HG03521 (cell line): ENCODE data around the gene ADAM33.

Experiments used
- ATAC-seq: cut with Tn5 transposase; IDR thresholded peaks from one replicate; pipeline ENCODE4 v1.9.1; 2021; ENCODE audit warnings: mild to moderate bottlenecking, moderate library complexity; ENCODE audit not compliant: unreplicated experiment

The ADAM33 gene

DNA sequence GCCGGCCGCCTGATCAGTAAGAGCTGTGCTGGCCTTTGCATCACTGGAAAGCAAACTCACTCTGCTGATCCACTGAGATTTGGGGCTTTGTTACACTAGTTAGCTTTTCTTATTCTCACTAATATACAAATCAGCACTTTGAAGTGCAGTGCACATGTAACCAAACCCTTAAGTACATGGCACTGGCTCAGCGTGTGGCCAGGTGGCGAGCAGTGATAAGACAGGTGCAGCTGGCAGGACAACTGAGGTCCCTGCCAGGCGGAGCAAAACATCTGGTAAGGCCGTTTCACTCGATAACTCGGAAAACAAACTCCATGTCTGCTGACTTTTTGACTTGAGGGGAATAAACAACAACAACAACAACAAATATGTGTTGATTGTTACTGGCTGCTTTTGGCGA is 29.6 kb downstream of the ADAM33 start:
- ATAC-seq, result no peak

DNA sequence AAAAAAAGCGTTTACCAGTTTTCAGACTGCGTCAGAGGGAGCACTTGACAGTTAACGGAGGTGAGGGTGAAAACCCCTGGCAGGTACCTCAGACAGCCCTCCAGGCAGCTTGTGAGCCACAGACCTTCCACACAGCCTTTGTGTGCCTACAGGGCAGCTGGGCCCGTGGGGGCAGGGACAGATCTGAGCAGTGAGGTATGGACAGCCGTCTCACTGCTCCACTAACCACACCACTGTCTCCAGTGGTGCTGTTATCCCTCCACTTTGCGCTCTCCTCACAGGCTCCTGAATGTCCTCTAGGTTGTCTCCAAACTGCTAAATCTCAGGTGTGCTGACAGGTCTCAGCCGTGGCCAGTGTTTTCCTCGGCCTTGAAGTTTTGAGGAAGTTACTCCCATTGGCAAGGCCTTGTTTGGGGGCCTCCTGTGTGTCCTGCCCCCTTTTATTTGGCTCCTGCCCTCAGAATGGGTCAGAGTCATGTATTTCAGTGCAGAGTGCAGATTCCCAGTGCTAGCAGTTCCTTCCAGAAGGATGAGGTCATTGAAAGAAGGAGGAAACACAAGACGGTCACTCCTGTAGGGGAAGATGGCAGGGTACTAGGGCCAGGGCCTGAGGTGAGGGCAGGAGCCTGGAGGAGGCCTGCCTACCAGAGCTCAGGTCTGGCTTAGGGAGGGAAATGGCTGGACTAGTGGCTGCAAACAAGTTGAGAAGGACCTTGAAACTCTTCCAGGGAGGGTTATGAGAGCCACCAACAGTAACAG is 30.4 kb downstream of the ADAM33 start:
- ATAC-seq, result no peak

DNA sequence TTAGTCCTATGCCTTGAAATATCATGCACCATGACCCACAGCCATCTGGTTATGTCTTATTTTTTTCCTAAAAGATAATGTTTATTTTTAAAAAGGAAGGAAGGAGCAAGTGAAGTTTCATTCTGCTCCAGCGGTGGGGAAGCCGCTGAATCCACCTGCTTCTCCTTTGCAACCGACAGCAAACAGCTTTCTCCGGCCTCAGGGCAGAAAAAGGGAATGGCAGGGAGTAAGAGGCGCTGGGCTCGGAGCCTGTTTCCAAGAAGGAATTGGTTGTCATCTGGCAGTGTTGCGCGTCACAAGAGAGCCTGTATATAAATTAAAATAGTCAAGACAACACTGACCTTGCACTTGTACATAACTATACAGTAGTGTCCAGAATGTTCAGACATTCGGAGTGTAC is 32.9 kb downstream of the ADAM33 start:
- ATAC-seq, result no peak

DNA sequence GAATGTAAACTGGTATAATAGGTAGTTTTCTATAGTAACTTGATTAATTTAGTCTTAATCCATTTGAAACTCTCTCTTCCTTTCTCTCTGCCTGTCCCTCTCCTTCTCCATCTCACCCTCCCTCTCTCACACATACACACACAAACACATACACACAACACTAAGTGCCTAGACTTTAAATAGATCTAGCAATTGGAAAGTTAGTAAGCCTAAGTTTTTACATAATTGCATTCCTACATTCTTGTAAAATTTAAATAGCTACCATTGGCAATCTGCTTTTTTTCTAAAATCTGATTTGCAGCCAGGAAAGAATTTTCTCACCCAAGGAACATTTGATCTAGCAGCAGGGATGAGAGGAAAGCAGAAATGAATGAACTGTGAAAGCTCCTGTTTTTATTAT is 34.3 kb downstream of the ADAM33 start:
- ATAC-seq, result no peak

DNA sequence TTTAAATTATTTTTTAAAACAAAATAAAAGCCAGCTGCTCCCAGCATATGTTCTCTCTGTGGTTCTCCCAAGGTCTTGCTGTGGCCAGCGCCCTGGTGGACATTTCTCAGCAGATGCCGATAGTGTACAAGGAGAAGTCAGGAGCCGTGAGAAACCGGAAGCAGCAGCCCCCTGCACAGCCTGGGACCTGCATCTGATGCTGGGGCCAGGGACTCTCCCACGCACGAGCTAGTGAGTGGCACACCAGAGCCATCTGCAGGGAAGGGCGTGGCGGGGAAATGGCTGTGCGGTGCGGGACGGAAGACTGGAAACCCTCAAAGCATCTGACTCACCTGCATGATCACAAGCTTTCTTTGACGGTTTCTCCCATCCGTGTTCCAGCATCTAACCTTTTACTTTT is 35.2 kb downstream of the ADAM33 start:
- ATAC-seq, result no peak

DNA sequence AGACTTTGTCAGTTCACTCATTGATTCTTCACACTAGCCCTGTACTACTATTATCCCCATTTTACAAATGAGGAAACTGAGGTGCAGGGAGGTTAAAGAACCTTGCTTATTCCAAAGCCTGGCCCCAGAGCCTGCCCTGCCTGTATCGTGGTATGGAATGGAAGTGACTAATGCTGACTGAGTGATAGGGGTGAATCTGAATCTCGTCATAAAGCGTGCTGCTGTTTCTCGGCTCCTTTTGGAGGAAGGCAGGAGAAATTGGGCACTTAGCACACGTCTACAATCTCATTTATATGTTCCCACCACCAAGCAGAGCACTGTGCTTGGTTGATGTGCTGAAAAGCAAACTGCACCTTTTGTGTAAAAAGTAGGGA is 35.8 kb downstream of the ADAM33 start:
- no peak for ATAC-seq

DNA sequence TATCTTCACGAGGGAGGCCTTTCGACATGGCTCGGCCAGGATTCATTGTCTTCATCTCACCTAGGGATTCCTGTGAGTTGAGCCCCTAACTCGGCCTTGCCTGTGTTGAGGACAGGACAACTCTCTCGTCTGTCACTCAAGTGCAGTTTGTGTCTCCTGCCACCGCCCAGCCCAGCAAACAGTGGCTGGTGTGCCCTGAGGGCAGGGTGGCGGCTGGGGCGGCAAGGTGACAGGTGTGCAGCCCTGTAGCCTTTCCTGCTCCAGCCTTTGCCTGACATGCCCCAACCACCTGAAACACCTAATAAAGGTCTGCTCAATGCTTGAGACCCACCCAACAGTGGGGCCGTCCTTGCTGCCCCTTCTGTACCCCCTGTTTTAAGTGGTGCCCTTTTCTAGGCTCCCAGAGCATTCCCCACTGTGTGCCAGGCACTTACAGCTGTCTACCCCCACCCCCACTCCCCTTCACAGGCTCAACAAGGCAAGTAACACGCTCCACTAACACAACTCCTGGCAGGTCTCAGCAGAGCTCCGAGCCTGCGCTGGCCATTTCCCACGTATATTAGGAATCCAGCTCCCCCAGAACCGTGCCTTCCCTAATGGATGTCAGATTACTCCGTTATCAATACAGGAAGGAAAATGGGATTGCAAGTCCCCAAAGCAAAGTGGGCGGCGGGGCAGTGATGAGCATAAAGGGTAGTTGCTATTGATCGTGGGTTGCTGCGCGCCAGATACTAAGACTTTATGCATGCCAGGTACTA is 36.3 kb downstream of the ADAM33 start:
- no peak for ATAC-seq

DNA sequence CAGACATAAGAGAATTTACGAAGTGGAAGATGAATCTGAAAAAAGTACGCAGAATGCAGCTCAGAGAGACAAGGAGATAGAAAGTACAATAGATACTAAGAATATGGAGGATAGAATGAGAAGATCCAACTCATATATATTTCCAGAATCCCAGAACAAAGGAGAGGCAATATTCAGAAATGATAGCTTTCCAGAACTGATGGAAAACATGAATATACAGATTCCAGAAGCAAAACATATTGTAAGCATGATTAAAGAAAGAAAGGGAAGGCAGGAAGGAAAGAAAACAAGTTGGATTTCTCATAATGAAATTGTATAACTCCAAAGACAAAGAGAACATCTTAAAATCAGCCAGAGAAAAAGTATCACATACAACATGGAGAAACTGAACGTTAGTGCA is 41.6 kb downstream of the ADAM33 start:
- no peak for ATAC-seq

DNA sequence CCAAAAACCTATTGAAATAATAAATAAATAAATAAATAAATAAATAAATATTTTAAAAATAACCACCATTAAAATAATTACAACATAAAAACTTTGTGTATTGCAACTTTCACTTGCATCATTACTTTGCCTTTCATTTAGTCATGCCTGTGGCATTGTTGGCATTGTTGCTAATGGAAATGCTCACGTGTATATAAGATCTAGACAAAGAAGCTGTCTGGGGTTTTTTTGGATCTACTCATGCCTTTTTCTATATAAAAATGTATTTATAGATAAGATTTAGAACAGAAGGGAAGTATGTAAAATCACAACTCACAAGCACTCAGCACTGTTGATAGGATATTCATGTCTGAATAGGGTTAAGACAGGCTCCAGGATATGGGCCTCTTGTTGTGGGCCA is 46.5 kb downstream of the ADAM33 start:
- ATAC-seq, result no peak

DNA sequence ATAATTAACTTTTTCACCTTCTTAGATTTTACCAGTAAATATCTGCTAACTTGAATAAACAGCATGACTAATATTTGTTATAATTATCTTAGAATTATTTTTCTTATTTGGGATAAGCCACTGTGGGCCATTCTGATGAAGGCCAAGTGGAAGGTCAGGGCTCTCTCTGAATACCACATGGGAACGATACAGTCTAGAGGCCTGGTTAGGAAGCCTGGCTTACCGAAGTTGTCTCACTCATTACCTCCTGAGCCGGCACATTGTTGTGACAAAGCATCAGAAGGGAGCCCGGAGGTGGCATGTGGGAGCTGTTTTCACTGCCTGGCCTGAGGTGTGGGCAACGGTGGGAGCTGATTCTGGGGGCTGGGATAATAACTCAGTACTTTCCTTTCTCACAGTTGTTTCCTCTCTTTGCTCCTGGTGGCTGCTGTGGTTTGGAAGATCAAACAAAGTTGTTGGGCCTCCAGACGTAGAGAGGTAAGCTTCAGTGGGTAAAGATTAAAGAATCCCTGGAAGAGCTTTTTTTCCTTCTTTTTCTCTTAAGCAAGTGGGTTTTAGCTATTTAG is 47.8 kb downstream of the ADAM33 start:
- ATAC-seq, result no peak

DNA sequence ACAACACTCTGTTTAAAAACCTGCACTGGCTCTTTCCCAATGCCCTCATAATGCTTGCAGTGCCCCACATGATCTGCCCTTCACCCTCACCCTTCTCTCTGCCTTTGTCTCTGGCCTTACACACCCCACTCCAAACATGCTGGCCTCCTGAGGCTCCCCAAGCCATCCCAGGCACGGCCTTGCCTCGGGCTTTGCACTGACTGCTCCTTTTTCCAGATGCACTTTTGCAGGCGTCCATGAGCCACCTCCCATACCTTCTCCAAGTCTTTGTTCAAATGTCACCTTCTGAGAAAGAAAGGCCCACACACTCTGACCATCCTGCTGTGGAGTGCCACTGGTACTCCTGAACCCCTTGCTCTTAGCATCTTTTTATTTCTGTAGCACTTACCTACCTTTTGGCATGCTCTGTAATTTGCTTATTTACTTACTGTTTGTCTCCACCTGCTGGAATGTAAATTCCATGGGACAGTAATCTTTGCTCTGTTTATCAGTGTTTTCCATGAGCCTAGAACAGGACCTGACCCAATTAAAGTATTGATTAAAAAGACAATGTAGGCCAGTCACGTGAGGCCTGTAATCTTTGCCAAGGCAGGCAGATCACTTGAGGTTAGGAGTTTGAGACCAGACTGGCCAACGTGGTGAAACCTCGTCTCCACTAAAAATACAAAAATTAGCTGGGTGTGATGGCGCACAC is 49.4 kb downstream of the ADAM33 start:
- ATAC-seq, result no peak

DNA sequence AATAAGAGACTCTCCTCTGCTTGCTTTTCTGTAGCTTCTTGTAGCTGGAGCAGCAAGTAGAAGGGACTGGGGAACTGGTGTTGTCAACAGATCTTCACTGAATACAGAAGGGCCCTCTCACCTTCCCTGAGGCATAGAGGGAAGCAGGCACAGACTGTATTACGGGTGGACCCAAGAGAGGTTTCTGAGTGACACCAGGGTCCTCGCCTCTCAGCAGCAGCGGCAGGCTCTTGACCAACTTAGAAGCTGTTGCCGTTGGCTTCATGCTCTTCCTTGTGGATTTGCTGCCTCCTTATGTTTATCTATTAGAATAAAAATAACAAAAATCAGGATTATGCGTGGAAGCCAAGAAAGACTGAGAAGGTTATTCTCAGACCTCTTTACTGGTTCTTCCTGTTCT is 50.3 kb downstream of the ADAM33 start:
- ATAC-seq, result no peak

DNA sequence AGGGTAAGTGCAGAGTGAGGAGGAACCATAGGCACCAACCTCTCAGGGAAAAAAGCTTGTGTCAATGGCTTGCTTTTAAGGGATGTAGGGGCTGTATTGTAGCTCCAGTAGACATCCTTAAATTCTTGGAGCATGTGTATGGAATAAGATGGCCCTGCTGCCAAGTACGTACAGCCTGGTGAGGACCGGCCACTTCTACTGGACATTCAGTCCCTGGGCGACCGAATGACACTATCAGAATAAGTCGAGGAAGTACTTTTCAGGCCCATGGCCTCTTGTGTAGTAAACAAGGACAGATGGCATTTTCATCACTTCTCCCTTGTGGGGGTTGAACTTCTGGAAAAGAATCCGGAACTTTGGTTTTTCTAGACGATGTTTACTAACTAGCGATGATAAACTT is 51.4 kb downstream of the ADAM33 start:
- no peak for ATAC-seq

DNA sequence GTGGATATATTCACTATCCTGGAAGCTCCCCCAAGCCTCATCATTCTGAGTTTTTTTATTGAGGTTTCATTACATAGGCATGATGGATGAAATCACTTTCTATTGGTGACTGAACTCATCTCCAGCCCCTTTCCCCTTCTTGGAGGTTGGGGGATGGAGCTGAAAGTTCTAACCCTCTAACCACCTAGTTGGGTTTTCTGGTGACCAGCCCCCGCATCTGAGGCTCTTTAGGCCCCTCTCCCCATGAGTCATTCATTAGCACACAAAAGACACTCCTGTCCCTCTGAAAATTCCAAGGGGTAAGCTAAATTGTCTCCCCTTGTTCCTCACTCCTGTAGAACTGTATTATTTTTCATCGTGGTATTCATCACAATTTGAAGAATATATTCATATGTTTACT is 51.9 kb downstream of the ADAM33 start:
- ATAC-seq, result no peak

DNA sequence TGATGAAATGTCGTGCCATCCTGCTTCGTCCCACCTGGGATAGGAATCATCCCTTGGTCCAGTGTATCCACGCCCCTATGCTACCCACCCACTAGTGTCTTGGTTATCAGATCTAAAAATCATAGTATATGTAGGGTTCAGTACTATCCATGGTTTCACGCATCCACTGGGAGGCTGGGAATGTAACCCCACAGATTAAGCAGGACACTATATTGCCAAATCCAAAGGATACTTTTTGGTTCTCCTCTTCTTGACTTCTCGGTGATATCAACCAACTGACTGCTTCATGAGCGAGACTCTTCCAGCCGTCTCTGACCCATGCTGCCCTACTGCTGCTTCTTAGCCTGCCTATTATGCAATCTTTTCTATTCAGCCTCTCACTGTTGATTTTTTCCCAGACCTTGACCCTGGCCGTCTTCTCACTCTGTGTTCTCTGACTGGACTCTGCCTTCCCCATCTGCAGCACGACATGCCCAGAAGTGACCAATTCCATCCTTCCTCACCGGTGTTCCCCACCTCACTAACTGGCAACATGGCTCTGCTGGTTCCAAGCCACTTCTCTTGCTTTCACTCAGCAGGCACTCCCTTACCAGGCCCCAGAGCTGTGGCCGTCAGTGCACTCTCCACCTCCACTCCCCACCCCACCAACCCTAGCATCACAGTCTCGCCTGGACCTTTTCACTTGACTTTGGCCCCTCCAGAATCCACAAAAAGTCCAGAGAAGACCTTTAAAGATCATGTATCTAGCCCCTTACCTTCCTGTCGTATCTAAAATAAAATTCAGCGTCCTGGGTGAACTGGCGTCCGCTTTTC is 53.1 kb downstream of the ADAM33 start:
- no peak for ATAC-seq

DNA sequence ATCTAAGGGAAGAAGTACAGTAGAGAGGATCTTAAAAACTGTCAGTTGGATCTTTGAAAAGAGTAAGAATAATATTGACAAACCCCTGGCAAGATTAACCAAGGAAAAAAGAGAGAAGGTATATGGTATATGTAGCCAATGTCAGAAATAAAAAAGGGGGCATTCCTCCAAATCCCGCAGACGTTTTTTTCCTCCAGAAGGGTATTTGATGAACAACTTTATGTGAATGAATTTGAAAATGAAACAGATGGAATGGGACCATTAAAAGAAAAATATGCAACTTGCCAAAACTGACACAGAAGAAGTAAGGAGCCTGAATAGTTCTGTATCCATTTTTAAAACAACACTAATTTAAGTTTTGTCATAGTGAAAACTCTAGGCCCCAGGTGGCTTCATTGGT is 54.3 kb downstream of the ADAM33 start:
- ATAC-seq, result no peak

DNA sequence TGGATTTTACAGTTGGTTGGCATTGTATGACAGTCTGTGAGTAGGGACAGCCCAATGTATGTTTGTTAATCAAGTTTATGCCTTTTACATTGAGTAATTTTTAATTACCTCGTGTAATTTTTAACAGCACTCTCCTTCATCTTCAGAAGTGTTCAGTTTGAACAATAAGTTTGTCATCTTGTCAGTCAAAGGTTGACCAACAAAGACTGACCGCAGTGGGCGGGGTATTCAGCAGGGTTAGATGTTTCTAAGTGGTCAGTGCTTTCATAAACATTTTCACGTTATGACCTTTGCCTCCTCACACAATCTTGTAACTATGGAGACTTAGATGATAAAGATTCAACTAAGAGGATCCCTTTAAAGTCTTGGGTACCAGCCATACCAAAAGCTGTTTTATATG is 59.4 kb downstream of the ADAM33 start:
- ATAC-seq, result no peak

DNA sequence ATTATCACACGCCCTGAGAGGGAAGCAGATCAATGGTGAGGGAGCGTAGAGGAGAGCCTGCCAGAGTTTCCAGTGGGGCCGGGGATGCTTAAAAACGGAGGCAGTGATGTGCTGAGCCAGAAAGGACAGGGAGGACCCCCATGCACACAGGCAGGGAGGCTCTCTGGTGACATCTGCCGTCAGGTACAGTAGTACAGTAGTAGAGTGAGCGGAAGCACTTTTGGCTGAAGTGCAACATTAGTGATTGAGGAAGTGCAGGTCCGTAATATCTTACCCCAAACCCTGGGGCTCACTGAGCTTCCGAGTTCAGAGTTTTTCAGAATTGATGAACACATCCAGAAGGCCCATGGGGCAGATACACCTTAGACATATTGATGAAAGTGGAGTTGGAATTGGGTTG is 60.7 kb downstream of the ADAM33 start:
- ATAC-seq, result no peak
